AG09319 (cell line): ENCODE data around the gene KIF26A.

ENCODE experiments used
- DNase-seq: peaks from one replicate; pipeline ENCODE4 v3.0.0-alpha.2; 2010; ENCODE audit warnings: low read depth; ENCODE audit errors: extremely low read depth
- CTCF ChIP-seq: IDR thresholded peaks from 2 replicates; pipeline ENCODE4 v1.5.1; 2011; ENCODE audit warnings: low read depth, mild to moderate bottlenecking, inconsistent platforms, low read length, moderate library complexity

Gene KIF26A

GRCh38 chr14:104175041-104175440, 36.7 kb downstream of the KIF26A start:
- no peak for TF ChIP-seq CTCF
- DNase-seq, result no peak

GRCh38 chr14:104175811-104176210, 37.4 kb downstream of the KIF26A start:
- no peak for DNase-seq
- no peak for TF ChIP-seq CTCF

- DNase-seq, result no peak
- no peak for TF ChIP-seq CTCF
Measured at GRCh38 chr14:104176611-104177010, 38.2 kb downstream of the KIF26A start.

GRCh38 chr14:104177411-104177810, 39.0 kb downstream of the KIF26A start:
- no peak for DNase-seq

GRCh38 chr14:104178279-104178678, 39.9 kb downstream of the KIF26A start:
- DNase-seq, result no peak
- TF ChIP-seq CTCF, result no peak

More at GRCh38 chr14:104177411-104177810, 39.0 kb downstream of the KIF26A start:
- TF ChIP-seq CTCF, result no peak

- DNase-seq, result no peak
- TF ChIP-seq CTCF, result no peak
Measured at GRCh38 chr14:104179126-104179525, 40.7 kb downstream of the KIF26A start.

- TF ChIP-seq CTCF, result no peak
- DNase-seq, result no peak
Measured at GRCh38 chr14:104179564-104180129, 41.3 kb downstream of the KIF26A start.
